Stimulated activated CD8-positive, alpha-beta memory T cell treated with anti-CD3 and anti-CD28 coated beads, Interleukin-7, amount 100 ng/mL, for 24 hours (primary cell): ENCODE results near the gene PCDHGA6.
"Not testable (repeated sequence)": the region's sequence is repeated elsewhere in the genome, so short reads cannot be mapped to it uniquely, and the experiment has no call there.

Experiments
- DNase-seq: peaks from one replicate; pipeline ENCODE4 v3.0.0-alpha.2; 2020; ENCODE audit warnings: low read depth

PCDHGA6 gene

GRCh38 chr5:141359790-141360426, 13.8 kb upstream of the PCDHGA6 start, which contains the start of gene PCDHGB2:
Gene PCDHGB2, plus strand, starts transcription at chr5:141359994. Its CDS starts 142 bp downstream, at chr5:141360136.
- no peak for DNase-seq

GRCh38 chr5:141360685-141361084, 13.0 kb upstream of the PCDHGA6 start:
- DNase-seq = no peak

- no peak for DNase-seq
Observed at GRCh38 chr5:141362719-141363118, 11.0 kb upstream of the PCDHGA6 start.

GRCh38 chr5:141363952-141364660, 9.6 kb upstream of the PCDHGA6 start, which contains the start of gene PCDHGA5:
Gene PCDHGA5, plus strand, starts transcription at chr5:141364162. Its CDS starts 169 bp downstream, at chr5:141364331.
- no peak for DNase-seq

- no peak for DNase-seq
Observed at GRCh38 chr5:141366016-141366896, 7.4 kb upstream of the PCDHGA6 start.

- DNase-seq = no peak
Observed at GRCh38 chr5:141369994-141370848, 3.5 kb upstream of the PCDHGA6 start, which contains the start of gene PCDHGB3. Gene PCDHGB3, plus strand, starts transcription at chr5:141370242. Its CDS starts 153 bp downstream, at chr5:141370395.

GRCh38 chr5:141371572-141372475, 1.9 kb upstream of the PCDHGA6 start:
- no peak for DNase-seq

GRCh38 chr5:141374627-141375026, 936 bp downstream of the PCDHGA6 start:
- no peak for DNase-seq

GRCh38 chr5:141375444-141376155, 1.9 kb downstream of the PCDHGA6 start:
- not testable (repeated sequence) for DNase-seq

GRCh38 chr5:141382469-141383294, 9.0 kb downstream of the PCDHGA6 start, which contains the start of gene PCDHGA7:
Gene PCDHGA7, plus strand, starts transcription at chr5:141382742. Its CDS starts 158 bp downstream, at chr5:141382900.
- DNase-seq = no peak

- no peak for DNase-seq
Observed at GRCh38 chr5:141383345-141383744, 9.7 kb downstream of the PCDHGA6 start.

GRCh38 chr5:141384471-141385267, 11.0 kb downstream of the PCDHGA6 start:
- DNase-seq = no peak

- DNase-seq = not testable (repeated sequence)
Observed at GRCh38 chr5:141387557-141388311, 14.0 kb downstream of the PCDHGA6 start, which contains the start of gene PCDHGB4. Gene PCDHGB4, plus strand, starts transcription at chr5:141387698. Its CDS starts 187 bp downstream, at chr5:141387885.

GRCh38 chr5:141388661-141389060, 15.0 kb downstream of the PCDHGA6 start:
- no peak for DNase-seq

GRCh38 chr5:141389153-141390042, 15.7 kb downstream of the PCDHGA6 start:
- no peak for DNase-seq
